Liver (tissue), 9 donors: ENCODE data around the gene PRPS2. TPM values are rescaled to one million over a fixed set of nuclear protein-coding genes. Genes with fewer than 3 reads are reported as not detected.

ENCODE experiments used
- DNase-seq: peaks from one replicate; pipeline ENCODE4 v3.0.0-alpha.2; 2017; ENCODE audit warnings: low spot score
- H3K27ac ChIP-seq, 2 donors: one replicate each; pipeline ENCODE4 v1.7.0; 2013; ENCODE audit warnings: inconsistent platforms in 2 of 2, low read length in 2 of 2, control low read depth in 1 of 2, low read depth in 1 of 2, mild to moderate bottlenecking in 1 of 2
- H3K27me3 ChIP-seq, 4 donors: one replicate each; pipeline versions ENCODE4 v1.6.1 to v1.7.0; 2013; ENCODE audit warnings: low read length in 3 of 4, inconsistent platforms in 1 of 4, mild to moderate bottlenecking in 1 of 4, moderate library complexity in 1 of 4; ENCODE audit not compliant: control insufficient read depth in 4 of 4, insufficient read depth in 4 of 4
- H3K36me3 ChIP-seq, 4 donors: one replicate each; pipeline versions ENCODE4 v1.6.1 to v1.7.0; 2013; ENCODE audit warnings: low read length in 3 of 4, mild to moderate bottlenecking in 3 of 4, low read depth in 1 of 4, moderate library complexity in 1 of 4; ENCODE audit not compliant: control insufficient read depth in 4 of 4, insufficient read depth in 3 of 4
- H3K4me1 ChIP-seq, 4 donors: one replicate each; pipeline versions ENCODE4 v1.6.1 to v1.7.0; 2013; ENCODE audit warnings: low read length in 3 of 4, mild to moderate bottlenecking in 3 of 4, moderate library complexity in 1 of 4; ENCODE audit not compliant: control insufficient read depth in 4 of 4, insufficient read depth in 4 of 4
- H3K4me3 ChIP-seq, 3 donors: one replicate each; pipeline versions ENCODE4 v1.6.1 to v1.7.0; 2013; ENCODE audit warnings: low read length in 3 of 3, control low read depth in 1 of 3, low read depth in 1 of 3, mild to moderate bottlenecking in 1 of 3
- H3K9ac ChIP-seq, 2 donors: one replicate each; pipeline ENCODE4 v1.7.0; 2013; ENCODE audit warnings: low read length in 2 of 2, mild to moderate bottlenecking in 2 of 2, moderate library complexity in 2 of 2, control low read depth in 1 of 2, low read depth in 1 of 2
- H3K9me3 ChIP-seq, 4 donors: one replicate each; pipeline versions ENCODE4 v1.6.1 to v1.7.0; 2013; ENCODE audit warnings: low read length in 3 of 4; ENCODE audit not compliant: control insufficient read depth in 4 of 4
- EGR1 ChIP-seq, 2 donors: IDR thresholded peaks; 2 replicates each; pipeline ENCODE4 v1.6.1; 2016 to 2018; ENCODE audit warnings: antibody characterized with exemption in 2 of 2, low read depth in 2 of 2
- FOXA1 ChIP-seq: IDR thresholded peaks from 2 replicates; pipeline ENCODE4 v1.6.1; 2016; ENCODE audit warnings: antibody characterized with exemption
- FOXA2 ChIP-seq: IDR thresholded peaks from 2 replicates; pipeline ENCODE4 v1.6.1; 2016; ENCODE audit warnings: antibody characterized with exemption
- GABPA ChIP-seq, 2 donors: IDR thresholded peaks in 1 of 2; conservative IDR thresholded peaks in 1 of 2; 2 replicates each; pipeline ENCODE4 v1.6.1; 2016; ENCODE audit warnings: antibody characterized with exemption in 2 of 2, mild to moderate bottlenecking in 1 of 2, moderate library complexity in 1 of 2
- HNF4A ChIP-seq, 2 donors: conservative IDR thresholded peaks; 2 replicates each; pipeline ENCODE4 v1.6.1; 2016; ENCODE audit warnings: antibody characterized with exemption in 2 of 2, mild to moderate bottlenecking in 2 of 2
- HNF4G ChIP-seq: IDR thresholded peaks from 2 replicates; pipeline ENCODE4 v1.6.1; 2016; ENCODE audit warnings: antibody characterized with exemption
- JUND ChIP-seq, 2 donors: IDR thresholded peaks; 2 replicates each; pipeline ENCODE4 v1.6.1; 2016; ENCODE audit warnings: antibody characterized with exemption in 2 of 2
- NR2F2 ChIP-seq: IDR thresholded peaks from 2 replicates; pipeline ENCODE4 v1.6.1; 2016; ENCODE audit warnings: antibody characterized with exemption
- RAD21 ChIP-seq, 2 donors: IDR thresholded peaks; 2 replicates each; pipeline ENCODE4 v1.6.1; 2016; ENCODE audit warnings: antibody characterized with exemption in 2 of 2, mild to moderate bottlenecking in 2 of 2
- RXRA ChIP-seq, 2 donors: IDR thresholded peaks; 2 replicates each; pipeline ENCODE4 v1.6.1; 2017 to 2018; ENCODE audit warnings: antibody characterized with exemption in 2 of 2, mild to moderate bottlenecking in 1 of 2
- SP1 ChIP-seq: IDR thresholded peaks from 2 replicates; pipeline ENCODE4 v1.6.1; 2018; ENCODE audit warnings: antibody characterized with exemption, mild to moderate bottlenecking
- TAF1 ChIP-seq: conservative IDR thresholded peaks from 2 replicates; pipeline ENCODE4 v1.6.1; 2016; ENCODE audit warnings: antibody characterized with exemption, mild to moderate bottlenecking
- YY1 ChIP-seq: IDR thresholded peaks from 2 replicates; pipeline ENCODE4 v1.6.1; 2016; ENCODE audit warnings: antibody characterized with exemption, mild to moderate bottlenecking
- WGBS: extraction: QIAGEN DNeasy Blood & Tissue Kit; methylation state at CpG from one replicate; pipeline ENCODE4 v1.1.7; 2013; 5-methylcytosine and 5-hydroxymethylcytosine counted together
- polyA plus RNA-seq, 2 donors: library from polyadenylated mRNA; stranded (reverse) in 1 of 2; unstranded in 1 of 2; fragments of 200-250 nt in 1 of 2; fragments of >200 nt in 1 of 2; fragmentation: Nextera tagmentation in 1 of 2; extraction: Ambion mirVana in 1 of 2; gene quantifications; one replicate each; pipeline versions ENCODE4 v1.2.1 to v1.2.3, GENCODE V29; 2013 to 2015
- total RNA-seq, 2 donors: library from RNA; depleted of rRNA; stranded (reverse); fragments of >200 nt; gene quantifications; one replicate each; pipeline ENCODE4 v1.2.3, GENCODE V29; 2014
- TF ChIP-seq, protein P1 (sequence below): IDR thresholded peaks from 2 replicates; pipeline ENCODE4 v1.6.1; 2016; ENCODE audit warnings: antibody characterized with exemption
- TF ChIP-seq, protein P2 (sequence below): fragments of 150-350 bp; IDR thresholded peaks from 2 replicates; pipeline ENCODE4 v1.5.1; 2017; ENCODE audit warnings: improper control_type of control experiment, low read depth, low read length; ENCODE audit not compliant: missing input control
- TF ChIP-seq, protein P3 (sequence below): IDR thresholded peaks from 2 replicates; pipeline ENCODE4 v1.6.1; 2016; ENCODE audit warnings: antibody characterized with exemption, mild to moderate bottlenecking
- TF ChIP-seq, protein P4 (sequence below): IDR thresholded peaks from 2 replicates; pipeline ENCODE4 v1.6.1; 2016; ENCODE audit warnings: antibody characterized with exemption
- TF ChIP-seq, protein P5 (sequence below): IDR thresholded peaks from 2 replicates; pipeline ENCODE4 v1.6.1; 2016; ENCODE audit warnings: antibody characterized with exemption
- donor health status: healthy.
- donor health status: healthy.
- donor health status: healthy.
- donor health status: healthy.
- donor health status: healthy.

Gene PRPS2
- total and polyA plus RNA-seq, 4 donors: 12.7 to 19.9 (median 13.5) TPM

DNA sequence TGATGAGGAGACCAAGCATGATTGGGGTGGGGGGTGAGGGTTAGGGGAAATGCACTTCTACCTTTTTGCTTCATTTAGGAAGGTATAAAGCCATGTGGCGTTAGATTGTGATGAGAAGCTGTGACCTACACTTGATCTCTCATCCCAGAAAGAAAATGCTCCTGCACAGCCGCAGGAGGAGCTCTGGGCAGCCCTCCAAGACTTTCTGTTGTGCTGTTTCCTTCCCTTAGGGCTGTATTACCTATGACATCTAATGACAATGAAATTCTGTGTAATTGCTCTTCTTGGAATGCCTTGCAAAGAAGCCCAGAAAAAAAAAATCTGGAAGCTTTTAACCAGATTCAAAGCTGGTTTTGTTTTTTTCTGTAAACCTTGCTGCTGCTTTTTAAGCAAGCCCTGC is 13.4 kb downstream of the PRPS2 start:
- Histone ChIP-seq H3K27ac (no peak overlapping the region), H3K4me3 (no peak overlapping the region), H3K27me3 (no peaks in the 10 kb centered on the region), H3K4me1 (no peaks in the 10 kb centered on the region), H3K36me3 (no peaks in the 10 kb centered on the region), H3K9ac (no peak overlapping the region), H3K9me3 (no peaks in the 10 kb centered on the region)
- TF ChIP-seq, protein P1, sequence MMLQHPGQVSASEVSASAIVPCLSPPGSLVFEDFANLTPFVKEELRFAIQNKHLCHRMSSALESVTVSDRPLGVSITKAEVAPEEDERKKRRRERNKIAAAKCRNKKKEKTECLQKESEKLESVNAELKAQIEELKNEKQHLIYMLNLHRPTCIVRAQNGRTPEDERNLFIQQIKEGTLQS: no peak
- TF ChIP-seq TAF1: no peak
- TF ChIP-seq, protein P2, sequence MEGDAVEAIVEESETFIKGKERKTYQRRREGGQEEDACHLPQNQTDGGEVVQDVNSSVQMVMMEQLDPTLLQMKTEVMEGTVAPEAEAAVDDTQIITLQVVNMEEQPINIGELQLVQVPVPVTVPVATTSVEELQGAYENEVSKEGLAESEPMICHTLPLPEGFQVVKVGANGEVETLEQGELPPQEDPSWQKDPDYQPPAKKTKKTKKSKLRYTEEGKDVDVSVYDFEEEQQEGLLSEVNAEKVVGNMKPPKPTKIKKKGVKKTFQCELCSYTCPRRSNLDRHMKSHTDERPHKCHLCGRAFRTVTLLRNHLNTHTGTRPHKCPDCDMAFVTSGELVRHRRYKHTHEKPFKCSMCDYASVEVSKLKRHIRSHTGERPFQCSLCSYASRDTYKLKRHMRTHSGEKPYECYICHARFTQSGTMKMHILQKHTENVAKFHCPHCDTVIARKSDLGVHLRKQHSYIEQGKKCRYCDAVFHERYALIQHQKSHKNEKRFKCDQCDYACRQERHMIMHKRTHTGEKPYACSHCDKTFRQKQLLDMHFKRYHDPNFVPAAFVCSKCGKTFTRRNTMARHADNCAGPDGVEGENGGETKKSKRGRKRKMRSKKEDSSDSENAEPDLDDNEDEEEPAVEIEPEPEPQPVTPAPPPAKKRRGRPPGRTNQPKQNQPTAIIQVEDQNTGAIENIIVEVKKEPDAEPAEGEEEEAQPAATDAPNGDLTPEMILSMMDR: no peak
- no peak for TF ChIP-seq JUND (IDR thresholded peaks at IDR 0.05)
- no peak for TF ChIP-seq FOXA2
- TF ChIP-seq SP1: no peak
- TF ChIP-seq, protein P3, sequence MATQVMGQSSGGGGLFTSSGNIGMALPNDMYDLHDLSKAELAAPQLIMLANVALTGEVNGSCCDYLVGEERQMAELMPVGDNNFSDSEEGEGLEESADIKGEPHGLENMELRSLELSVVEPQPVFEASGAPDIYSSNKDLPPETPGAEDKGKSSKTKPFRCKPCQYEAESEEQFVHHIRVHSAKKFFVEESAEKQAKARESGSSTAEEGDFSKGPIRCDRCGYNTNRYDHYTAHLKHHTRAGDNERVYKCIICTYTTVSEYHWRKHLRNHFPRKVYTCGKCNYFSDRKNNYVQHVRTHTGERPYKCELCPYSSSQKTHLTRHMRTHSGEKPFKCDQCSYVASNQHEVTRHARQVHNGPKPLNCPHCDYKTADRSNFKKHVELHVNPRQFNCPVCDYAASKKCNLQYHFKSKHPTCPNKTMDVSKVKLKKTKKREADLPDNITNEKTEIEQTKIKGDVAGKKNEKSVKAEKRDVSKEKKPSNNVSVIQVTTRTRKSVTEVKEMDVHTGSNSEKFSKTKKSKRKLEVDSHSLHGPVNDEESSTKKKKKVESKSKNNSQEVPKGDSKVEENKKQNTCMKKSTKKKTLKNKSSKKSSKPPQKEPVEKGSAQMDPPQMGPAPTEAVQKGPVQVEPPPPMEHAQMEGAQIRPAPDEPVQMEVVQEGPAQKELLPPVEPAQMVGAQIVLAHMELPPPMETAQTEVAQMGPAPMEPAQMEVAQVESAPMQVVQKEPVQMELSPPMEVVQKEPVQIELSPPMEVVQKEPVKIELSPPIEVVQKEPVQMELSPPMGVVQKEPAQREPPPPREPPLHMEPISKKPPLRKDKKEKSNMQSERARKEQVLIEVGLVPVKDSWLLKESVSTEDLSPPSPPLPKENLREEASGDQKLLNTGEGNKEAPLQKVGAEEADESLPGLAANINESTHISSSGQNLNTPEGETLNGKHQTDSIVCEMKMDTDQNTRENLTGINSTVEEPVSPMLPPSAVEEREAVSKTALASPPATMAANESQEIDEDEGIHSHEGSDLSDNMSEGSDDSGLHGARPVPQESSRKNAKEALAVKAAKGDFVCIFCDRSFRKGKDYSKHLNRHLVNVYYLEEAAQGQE: no peak
- no peak for TF ChIP-seq EGR1 (IDR thresholded peaks at IDR 0.05; ENCODE audit: low read depth in 2 of 2)
- TF ChIP-seq RXRA (IDR thresholded peaks at IDR 0.05): no peak
- no peak for TF ChIP-seq RAD21 (IDR thresholded peaks at IDR 0.05)
- no peak for TF ChIP-seq FOXA1
- no peak for TF ChIP-seq HNF4G
- TF ChIP-seq GABPA (IDR thresholded peaks at IDR 0.05 in 1 of 2, conservative IDR thresholded peaks at IDR 0.05 in 1 of 2): no peak
- TF ChIP-seq, protein P4, sequence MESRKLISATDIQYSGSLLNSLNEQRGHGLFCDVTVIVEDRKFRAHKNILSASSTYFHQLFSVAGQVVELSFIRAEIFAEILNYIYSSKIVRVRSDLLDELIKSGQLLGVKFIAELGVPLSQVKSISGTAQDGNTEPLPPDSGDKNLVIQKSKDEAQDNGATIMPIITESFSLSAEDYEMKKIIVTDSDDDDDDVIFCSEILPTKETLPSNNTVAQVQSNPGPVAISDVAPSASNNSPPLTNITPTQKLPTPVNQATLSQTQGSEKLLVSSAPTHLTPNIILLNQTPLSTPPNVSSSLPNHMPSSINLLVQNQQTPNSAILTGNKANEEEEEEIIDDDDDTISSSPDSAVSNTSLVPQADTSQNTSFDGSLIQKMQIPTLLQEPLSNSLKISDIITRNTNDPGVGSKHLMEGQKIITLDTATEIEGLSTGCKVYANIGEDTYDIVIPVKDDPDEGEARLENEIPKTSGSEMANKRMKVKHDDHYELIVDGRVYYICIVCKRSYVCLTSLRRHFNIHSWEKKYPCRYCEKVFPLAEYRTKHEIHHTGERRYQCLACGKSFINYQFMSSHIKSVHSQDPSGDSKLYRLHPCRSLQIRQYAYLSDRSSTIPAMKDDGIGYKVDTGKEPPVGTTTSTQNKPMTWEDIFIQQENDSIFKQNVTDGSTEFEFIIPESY: no peak
- no peak for TF ChIP-seq HNF4A (conservative IDR thresholded peaks at IDR 0.05)
- no peak for TF ChIP-seq NR2F2
- TF ChIP-seq, protein P5, sequence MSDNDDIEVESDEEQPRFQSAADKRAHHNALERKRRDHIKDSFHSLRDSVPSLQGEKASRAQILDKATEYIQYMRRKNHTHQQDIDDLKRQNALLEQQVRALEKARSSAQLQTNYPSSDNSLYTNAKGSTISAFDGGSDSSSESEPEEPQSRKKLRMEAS: no peak
- no peak for TF ChIP-seq YY1
- DNase-seq: no peak
- WGBS: 77% methylated on average over 2 of the region's 2 CpGs
